HG02852 (cell line): ENCODE data around the gene EMILIN2.
"Not testable (repeated sequence)": the region's sequence is repeated elsewhere in the genome, so short reads cannot be mapped to it uniquely, and the experiment has no call there.

Experiments used
- ATAC-seq: cut with Tn5 transposase; IDR thresholded peaks from one replicate; pipeline ENCODE4 v1.9.1; 2021; ENCODE audit warnings: mild to moderate bottlenecking, moderate library complexity; ENCODE audit not compliant: unreplicated experiment

The EMILIN2 gene

DNA sequence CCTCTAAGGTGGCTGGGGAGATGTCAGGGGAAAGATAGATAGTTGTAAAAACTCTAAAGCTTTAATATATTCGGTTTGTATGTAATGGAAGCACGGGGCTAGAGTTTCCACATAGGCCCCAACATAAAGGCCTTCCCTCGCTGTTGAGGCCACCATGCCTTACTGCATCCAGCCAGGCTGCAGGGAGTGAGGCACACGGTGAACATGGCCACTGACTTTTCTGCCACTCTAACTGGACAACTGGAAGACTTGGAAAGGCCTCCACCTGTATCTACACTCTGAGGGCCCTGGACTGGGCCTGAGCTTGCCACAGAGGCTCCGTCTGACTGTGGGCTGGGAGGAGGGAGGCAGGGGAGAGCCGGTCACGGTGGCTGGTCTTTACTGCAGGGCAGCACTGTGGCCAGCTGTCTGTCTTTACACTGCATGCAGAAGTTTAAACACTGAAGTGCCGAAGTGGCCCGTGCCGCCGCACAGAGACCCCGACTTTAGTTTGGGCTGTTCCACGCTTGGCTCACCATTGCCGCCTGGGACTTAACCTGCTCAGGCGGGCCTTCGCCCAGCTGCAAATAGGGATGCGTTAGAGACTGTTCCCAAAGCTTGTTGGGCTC is 66.7 kb downstream of the EMILIN2 start:
- no peak for ATAC-seq

DNA sequence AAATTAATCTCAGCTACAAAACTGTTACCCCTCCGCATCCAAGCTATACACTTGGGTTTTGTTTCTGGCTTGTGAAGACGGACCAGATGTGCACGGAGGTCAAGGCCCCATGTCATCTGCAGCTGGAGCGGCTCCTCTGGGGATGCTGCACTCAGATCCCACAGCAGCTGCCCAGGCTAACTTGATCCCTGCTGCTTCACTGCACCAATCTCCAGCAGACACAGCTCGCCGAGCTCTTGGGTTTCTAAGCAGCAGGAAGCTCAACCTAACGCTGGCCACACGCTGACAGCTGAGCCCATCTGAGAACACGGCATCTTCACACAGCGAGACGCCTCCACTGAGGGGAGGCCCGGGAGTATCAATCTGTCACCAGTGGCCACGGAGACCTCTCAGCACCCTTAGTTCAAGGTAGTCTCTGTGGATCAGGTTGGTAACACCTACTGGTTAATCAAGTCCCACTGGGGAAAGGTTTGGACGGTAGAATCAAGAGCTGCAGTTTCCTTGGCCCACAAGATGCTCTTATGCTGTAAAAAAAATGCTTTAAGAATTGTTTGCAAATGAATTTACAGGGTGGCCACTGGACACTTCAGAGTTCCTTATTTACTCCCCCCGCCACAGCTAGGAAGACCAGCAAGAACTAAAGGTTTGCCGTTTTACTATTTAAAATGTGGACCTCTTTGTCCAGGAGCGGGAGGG is 67.5 kb downstream of the EMILIN2 start:
- ATAC-seq: no peak

DNA sequence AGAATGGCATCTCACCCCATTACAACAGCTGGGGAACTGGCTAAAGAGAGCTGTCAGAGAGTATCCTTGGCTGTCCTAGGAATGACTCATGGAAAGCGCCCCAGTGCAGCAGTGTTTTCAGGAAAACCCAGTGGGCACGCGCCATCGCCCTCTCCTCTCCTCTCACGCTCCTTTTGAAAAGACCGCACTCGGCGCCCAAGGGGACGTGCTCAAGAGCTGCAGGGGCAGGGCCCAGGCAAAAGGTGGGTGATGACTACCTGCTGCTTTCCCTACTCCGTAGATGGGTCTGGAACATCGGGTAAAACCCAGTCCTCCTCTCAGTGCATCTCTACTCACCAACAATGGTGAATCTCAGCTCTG is 68.1 kb downstream of the EMILIN2 start:
- no peak for ATAC-seq

DNA sequence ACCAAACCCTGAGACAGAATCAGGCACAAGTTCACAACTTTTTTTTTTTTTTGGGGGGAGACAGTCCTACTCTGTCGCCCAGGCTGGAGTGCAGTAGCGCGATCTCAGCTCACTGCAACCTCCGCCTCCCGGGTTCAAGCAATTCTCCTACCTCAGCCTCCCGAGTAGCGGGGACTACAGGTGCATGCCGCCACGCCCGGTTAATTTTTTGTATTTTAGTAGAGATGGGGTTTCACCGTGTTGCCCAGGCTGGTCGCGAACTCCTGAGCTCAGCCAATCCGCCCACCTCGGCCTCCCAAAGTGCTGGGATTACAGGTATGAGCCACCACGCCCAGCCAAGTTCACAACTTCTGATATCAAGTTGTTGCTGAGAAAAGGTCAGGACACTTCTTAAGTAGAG is 68.7 kb downstream of the EMILIN2 start:
- ATAC-seq: not testable (repeated sequence)

DNA sequence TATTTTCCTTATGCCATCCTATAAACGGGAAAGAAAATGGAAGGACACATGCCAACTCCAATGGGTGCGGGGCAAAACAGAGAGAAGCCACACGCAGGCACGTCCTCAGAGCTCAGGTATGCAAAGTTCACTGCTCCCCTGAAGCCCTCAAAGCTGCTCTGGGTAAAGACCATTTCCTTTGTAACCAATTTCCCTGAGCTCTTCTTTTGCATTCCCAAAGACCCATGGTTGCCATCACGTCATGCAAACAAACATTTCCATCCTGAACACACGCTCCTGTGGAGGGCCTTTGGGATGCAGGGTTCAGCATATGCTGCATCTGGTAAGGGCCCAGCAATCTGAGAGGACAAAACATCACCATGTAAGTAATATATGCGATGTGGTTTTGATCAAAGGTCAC is 69.4 kb downstream of the EMILIN2 start:
- ATAC-seq: no peak

GRCh38 chr18:2917259-2918047 is 70.6 kb downstream of the EMILIN2 start:
- ATAC-seq: peak; percentile 48

- no peak for ATAC-seq
Observed at GRCh38 chr18:2918761-2919550, 72.2 kb downstream of the EMILIN2 start.

GRCh38 chr18:2919600-2919999 is 72.8 kb downstream of the EMILIN2 start:
- no peak for ATAC-seq

DNA sequence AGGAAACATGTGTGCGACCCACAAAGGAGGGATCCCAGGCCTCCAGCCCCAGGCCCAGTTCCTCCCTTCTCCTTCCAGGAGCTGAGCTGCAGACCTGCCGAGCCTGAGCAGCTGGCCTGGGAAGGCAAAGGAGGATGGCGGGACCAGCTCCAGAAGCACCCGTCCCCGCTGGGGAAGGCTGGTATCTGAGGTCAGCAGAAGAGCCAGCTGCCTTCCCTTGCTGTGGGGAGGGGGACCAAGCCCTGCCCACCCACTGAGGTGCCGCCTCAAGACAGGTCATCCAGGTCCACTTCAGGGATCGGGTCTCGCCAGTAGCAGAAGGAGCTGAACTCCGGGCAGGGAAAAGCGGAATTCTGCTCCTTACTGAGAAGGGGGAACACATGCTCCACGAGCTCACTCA is 73.2 kb downstream of the EMILIN2 start:
- no peak for ATAC-seq

DNA sequence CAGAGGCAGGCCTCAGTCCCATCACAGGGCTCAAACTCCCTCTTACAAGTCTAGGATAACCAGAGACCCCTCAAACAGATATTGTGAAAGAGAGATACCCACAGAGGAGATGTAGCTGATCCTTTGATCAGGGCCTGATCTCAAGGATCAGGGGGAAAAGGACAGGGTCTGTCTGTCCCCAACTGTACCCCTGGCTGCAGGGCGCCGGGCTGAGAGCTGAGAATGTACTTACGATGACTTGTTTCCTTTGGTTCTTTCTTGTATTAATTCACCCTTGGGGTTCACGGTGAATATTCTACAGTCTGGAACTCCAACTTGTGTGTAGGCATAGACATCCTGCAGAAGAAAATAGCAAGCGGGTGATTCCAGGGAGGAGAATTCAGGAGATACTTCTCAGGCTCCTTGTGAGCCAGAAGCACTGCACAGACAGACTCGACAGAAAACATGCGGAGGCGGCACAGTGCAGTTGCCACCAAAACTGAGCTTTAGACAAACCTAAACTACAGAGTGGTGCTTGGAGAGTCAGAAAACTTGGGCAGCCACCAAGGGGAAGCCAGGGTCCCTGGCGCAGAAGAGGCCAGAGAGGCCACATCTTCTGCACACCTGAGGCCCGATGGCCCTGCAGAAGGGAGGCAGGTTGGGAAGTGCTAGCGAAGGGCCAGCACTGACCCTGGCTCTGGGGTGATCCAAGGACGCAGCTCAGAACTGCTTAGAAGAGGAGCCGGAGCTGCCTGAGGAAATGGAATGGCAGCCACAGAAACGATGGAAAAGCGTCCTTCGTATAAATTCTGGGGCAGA is 73.9 kb downstream of the EMILIN2 start:
- ATAC-seq: no peak

DNA sequence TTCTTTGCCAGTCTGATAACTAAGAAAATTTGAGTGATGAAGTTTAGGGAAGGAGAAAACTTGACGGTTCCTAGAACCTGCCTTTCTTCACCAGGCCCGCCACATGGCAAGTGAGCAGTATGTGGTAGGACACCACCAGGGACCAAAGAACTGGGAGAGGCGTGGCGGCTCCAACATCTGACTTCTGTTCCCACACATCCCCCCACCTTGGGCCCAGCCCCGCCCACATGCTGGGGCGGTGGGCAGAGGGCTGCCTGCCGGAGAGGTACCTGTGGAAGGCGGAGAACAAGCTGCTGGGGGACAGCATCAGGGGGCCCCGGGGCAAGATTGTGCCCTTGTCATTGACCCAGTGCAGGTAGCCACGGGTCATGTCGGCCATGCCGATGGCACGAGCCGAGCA is 75.0 kb downstream of the EMILIN2 start:
- no peak for ATAC-seq

DNA sequence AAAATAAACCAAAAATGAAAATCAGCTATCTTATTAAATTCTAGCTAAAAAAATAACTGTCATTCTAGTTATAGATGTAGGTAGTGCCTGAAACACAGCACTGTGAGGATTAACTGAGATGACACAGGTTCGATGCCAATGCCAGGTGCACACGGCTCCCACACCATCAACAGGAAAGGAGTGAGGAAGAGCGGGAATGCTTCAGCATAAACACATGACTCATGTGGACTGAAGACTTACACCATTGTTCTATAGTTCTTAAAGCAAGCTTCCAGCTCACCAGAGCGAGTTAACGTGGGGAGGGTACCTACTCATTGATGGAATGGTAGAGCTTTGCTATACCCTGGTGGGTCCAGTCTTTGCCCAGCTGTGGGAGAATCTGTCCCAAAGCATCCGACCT is 76.7 kb downstream of the EMILIN2 start:
- ATAC-seq: no peak

GRCh38 chr18:2924920-2925319 is 78.1 kb downstream of the EMILIN2 start:
- no peak for ATAC-seq

- no peak for ATAC-seq
Observed at GRCh38 chr18:2926528-2926927, 79.7 kb downstream of the EMILIN2 start.

GRCh38 chr18:2927745-2928144 is 80.9 kb downstream of the EMILIN2 start:
- no peak for ATAC-seq

DNA sequence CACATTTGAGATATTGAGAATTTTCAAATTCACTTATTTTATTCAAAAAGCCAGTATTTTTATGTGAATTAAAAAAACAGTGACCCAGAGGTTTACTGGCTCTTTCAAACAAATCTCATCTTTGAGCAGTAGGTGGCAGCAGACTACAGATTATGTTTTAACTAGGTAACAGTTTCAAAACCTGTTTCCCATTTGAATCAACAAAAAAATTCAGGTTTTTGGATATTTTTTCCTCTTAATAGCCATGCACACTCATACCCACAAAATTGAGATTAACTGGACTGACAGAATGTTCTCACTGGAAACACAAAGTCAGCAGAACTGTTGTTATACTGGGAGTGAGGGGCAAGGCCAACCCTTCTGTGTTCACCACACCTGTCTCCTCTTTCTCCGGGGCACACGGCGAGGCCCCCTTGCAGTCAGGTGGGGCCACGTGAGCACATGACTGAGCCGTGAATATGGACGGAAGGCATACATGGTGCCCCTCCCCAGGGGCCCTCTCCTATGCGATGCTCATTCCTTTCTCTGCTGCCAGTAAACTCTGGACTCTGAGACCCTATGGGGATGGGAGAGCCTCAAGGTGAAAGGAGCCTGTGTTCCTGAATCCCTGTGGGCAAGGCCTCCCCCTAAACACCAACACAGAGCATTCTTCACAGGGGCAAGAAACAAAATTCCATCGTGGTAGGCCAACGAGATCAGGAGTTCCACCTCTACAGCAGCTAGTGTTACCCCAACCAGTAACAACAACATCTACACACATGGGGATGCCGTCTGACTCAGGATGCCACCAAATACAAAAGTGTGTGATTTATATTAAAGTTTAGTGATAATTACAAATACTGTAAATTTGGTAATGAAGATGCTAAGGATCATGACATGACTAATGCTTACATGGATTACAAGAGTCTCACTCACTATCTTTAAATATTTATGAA is 85.7 kb downstream of the EMILIN2 start:
- no peak for ATAC-seq

DNA sequence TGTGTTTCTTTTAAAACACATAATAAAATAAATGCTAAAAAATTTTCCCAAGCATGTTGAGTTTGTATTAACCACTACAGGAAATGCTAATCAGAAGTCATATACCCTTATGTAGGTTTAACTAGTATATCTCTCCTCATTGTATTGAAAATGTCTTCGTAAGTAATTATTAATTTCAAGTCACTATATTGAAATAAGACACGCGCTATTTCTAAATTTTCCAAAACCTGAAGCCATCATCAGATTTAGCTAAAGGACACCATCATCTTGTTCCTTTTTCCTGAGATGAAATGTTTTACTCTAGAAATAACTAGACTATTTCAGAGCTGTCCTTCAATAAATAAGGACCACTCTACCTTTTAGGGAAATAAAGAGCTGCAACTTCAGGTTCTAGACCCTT is 87.2 kb downstream of the EMILIN2 start:
- no peak for ATAC-seq

DNA sequence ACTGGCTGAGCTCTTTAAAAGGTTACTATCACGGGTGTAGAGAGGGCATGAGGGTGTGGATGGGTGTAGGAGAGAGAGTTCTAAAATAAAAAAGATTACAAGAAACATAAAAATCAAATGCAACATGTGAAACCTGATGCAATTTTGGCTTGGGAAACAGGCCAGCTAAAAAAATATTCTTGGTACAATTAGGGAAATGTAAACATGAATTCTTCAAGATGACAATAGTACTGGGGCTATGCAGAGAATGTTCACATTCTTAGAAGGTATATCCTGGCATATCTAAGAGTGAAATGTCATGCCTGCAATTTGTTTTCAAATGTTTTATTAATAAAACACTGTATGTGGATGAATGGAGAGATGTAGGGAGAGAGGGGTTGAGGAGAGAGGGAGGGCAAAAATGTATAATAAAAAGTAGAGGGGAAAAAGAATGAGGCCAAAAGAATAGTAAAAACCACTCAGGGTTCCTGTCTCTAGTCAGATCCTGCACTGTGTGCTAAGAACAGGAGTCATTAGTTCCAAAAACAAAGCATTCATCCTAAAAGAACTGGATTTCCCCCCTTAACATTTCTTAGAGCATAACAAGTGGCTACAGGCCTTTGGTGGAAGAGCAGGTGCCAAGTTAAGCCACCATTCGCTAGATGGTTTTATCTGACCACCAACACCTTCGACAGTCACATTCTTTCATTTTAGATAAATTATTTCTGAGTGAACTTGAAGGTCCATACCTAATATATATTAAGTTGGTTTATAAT is 88.8 kb downstream of the EMILIN2 start:
- ATAC-seq: no peak

DNA sequence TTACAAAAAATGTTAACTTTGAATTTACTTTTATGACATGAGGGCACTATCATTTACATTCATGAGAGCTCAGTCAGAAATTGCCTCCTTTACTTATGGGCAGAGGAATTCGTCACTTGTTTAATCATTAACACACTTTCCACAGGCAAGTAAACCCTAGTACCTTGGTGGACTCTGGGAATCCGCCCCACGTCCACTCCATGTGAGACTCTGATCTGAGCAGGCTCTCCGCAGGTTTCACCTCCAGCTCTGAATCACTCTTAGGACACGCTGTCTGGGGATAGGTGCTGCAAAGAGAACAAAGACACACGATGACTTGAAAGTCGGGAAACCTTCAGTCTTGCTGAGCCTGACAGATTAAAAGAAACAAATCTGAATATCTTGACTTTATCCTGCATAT is 92.5 kb downstream of the EMILIN2 start:
- no peak for ATAC-seq
